ENCODE results near the gene PTPRO. TPM values are rescaled to one million over a fixed set of nuclear protein-coding genes. Genes with fewer than 3 reads are reported as not detected.
A peak's percentile ranks its signal among the peaks of the same experiment; 100 is the strongest.

PTPRO gene
- total and polyA plus RNA-seq, 4 donors, result 0.31 to 3.3 (median 1.1) TPM

- TF ChIP-seq, protein P1, sequence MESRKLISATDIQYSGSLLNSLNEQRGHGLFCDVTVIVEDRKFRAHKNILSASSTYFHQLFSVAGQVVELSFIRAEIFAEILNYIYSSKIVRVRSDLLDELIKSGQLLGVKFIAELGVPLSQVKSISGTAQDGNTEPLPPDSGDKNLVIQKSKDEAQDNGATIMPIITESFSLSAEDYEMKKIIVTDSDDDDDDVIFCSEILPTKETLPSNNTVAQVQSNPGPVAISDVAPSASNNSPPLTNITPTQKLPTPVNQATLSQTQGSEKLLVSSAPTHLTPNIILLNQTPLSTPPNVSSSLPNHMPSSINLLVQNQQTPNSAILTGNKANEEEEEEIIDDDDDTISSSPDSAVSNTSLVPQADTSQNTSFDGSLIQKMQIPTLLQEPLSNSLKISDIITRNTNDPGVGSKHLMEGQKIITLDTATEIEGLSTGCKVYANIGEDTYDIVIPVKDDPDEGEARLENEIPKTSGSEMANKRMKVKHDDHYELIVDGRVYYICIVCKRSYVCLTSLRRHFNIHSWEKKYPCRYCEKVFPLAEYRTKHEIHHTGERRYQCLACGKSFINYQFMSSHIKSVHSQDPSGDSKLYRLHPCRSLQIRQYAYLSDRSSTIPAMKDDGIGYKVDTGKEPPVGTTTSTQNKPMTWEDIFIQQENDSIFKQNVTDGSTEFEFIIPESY (IDR thresholded peaks at IDR 0.05), result no peak
- no peak for TF ChIP-seq ATF3 (IDR thresholded peaks at IDR 0.05)
These were observed 310.9 kb downstream of the PTPRO start (continued) for GRCh38 chr12:15633201-15633600.

GRCh38 chr12:15634010-15634683, 311.8 kb downstream of the PTPRO start:
- Histone ChIP-seq H3K27me3 (ENCODE audit: control insufficient read depth in 4 of 4, insufficient read depth in 4 of 4, low read length in 3 of 4) (no peaks in the 10 kb centered on the region), H3K4me1 (ENCODE audit: control insufficient read depth in 4 of 4, insufficient read depth in 4 of 4, low read length in 3 of 4) (peaks cover 0 to 4% (median 0%) of the 10 kb centered on the region in 4 donors), H3K9ac (ENCODE audit: low read depth in 1 of 2, low read length in 2 of 2) (no peak overlapping the region), H3K36me3 (ENCODE audit: control insufficient read depth in 4 of 4, insufficient read depth in 3 of 4, low read depth in 1 of 4, low read length in 3 of 4) (peaks cover 0 to 6% (median under 1%) of the 10 kb centered on the region in 4 donors), H3K27ac (ENCODE audit: low read depth in 1 of 2, low read length in 2 of 2) (peak overlapping the region in 1 of 2 donors; percentile 45), H3K4me3 (ENCODE audit: low read depth in 1 of 3, low read length in 3 of 3) (no peak overlapping the region), H3K9me3 (ENCODE audit: control insufficient read depth in 4 of 4, low read length in 3 of 4) (no peaks in the 10 kb centered on the region)
- TF ChIP-seq, protein P1 (IDR thresholded peaks at IDR 0.05), result no peak
- TF ChIP-seq NR2F2 (IDR thresholded peaks at IDR 0.05), result no peak
- no peak for TF ChIP-seq FOXA1 (IDR thresholded peaks at IDR 0.05)
- TF ChIP-seq YY1 (IDR thresholded peaks at IDR 0.05), result no peak
- no peak for TF ChIP-seq GABPA (IDR thresholded peaks at IDR 0.05 in 1 of 2, conservative IDR thresholded peaks at IDR 0.05 in 1 of 2)
- TF ChIP-seq HNF4A (conservative IDR thresholded peaks at IDR 0.05), result no peak
- TF ChIP-seq SP1 (IDR thresholded peaks at IDR 0.05), result no peak
- no peak for TF ChIP-seq ATF3 (IDR thresholded peaks at IDR 0.05)
- TF ChIP-seq FOXA2 (IDR thresholded peaks at IDR 0.05), result no peak
- TF ChIP-seq REST (IDR thresholded peaks at IDR 0.05), result no peak
- no peak for TF ChIP-seq JUND (IDR thresholded peaks at IDR 0.05)
- TF ChIP-seq RAD21 (IDR thresholded peaks at IDR 0.05), result no peak
- TF ChIP-seq HNF4G (IDR thresholded peaks at IDR 0.05), result no peak
- TF ChIP-seq TAF1 (conservative IDR thresholded peaks at IDR 0.05), result no peak
- TF ChIP-seq EGR1 (IDR thresholded peaks at IDR 0.05; ENCODE audit: low read depth in 2 of 2), result no peak
- no peak for TF ChIP-seq CTCF (IDR thresholded peaks at IDR 0.05; ENCODE audit: low read depth, low read length, missing input control)
- TF ChIP-seq RXRA (IDR thresholded peaks at IDR 0.05), result no peak
- DNase-seq (ENCODE audit: low spot score), result no peak
- 75% methylated on average over 4 of the region's 4 CpGs for WGBS

Measured in liver (tissue), 9 donors.